GM10266 (cell line): ENCODE measurements around the gene FAM83G.

Source experiments
- DNase-seq: peaks from one replicate; pipeline ENCODE4 v3.0.0; 2012; ENCODE audit errors: extremely low spot score
- CTCF ChIP-seq: IDR thresholded peaks from 2 replicates; pipeline ENCODE4 v1.5.1; 2012; ENCODE audit warnings: mild to moderate bottlenecking, low read depth; ENCODE audit not compliant: control insufficient read depth, insufficient read depth; ENCODE audit errors: missing control alignments

Gene FAM83G

GRCh38 chr17:18964550-18964949 is 40.0 kb downstream of the FAM83G start:
- no peak for TF ChIP-seq CTCF
- DNase-seq = no peak

GRCh38 chr17:18964018-18964351 is 40.6 kb downstream of the FAM83G start:
- no peak for DNase-seq
- TF ChIP-seq CTCF = no peak

- TF ChIP-seq CTCF = no peak
- DNase-seq = no peak
Observed at GRCh38 chr17:18963126-18964017, 41.2 kb downstream of the FAM83G start.

- DNase-seq = no peak
- TF ChIP-seq CTCF = no peak
Observed at GRCh38 chr17:18962494-18962815, 42.1 kb downstream of the FAM83G start.

- peak; percentile 63 for DNase-seq
- TF ChIP-seq CTCF = no peak
Observed at GRCh38 chr17:18961634-18962493, 42.7 kb downstream of the FAM83G start.

- TF ChIP-seq CTCF = peak; percentile 88
- peak; percentile 84 for DNase-seq
Observed at GRCh38 chr17:18960803-18961511, 43.6 kb downstream of the FAM83G start.
